Adrenal gland (tissue), 12 donors: ENCODE data around the gene RRAGA. TPM values are rescaled to one million over a fixed set of nuclear protein-coding genes. Genes with fewer than 3 reads are reported as not detected.
A peak's percentile ranks its signal among the peaks of the same experiment; 100 is the strongest.

ENCODE experiments used
- DNase-seq, 7 donors: peaks; one replicate each; pipeline ENCODE4 v3.0.0-alpha.2; 2019 to 2020
- H3K27ac ChIP-seq, 5 donors: fragments of 200-600 bp; sonication (generic) in 4 of 5; 1 replicate in 3 of 5; 2 replicates in 2 of 5; pipeline versions ENCODE4 v1.5.1 to v1.8.0; 2016 to 2020; ENCODE audit warnings: mild to moderate bottlenecking in 1 of 5
- H3K27me3 ChIP-seq: fragments of 200-600 bp; 2 replicates; pipeline ENCODE4 v1.8.0; 2021
- H3K36me3 ChIP-seq, 2 donors: fragments of 200-600 bp; replicated peaks in 1 of 2; 1 replicate in 1 of 2; 2 replicates in 1 of 2; pipeline versions ENCODE4 v1.5.1 to v1.8.0; 2018 to 2022
- H3K4me1 ChIP-seq, 2 donors: fragments of 200-600 bp; replicated peaks in 1 of 2; 1 replicate in 1 of 2; 2 replicates in 1 of 2; pipeline versions ENCODE4 v1.5.1 to v1.8.0; 2018 to 2021
- H3K4me3 ChIP-seq, 4 donors: fragments of 200-600 bp; sonication (generic) in 3 of 4; one replicate each; pipeline ENCODE4 v1.5.1; 2016 to 2018
- H3K9me3 ChIP-seq, 3 donors: fragments of 200-600 bp; sonication (generic) in 1 of 3; replicated peaks in 1 of 3; 1 replicate in 2 of 3; 2 replicates in 1 of 3; pipeline versions ENCODE4 v1.5.1 to v1.8.0; 2016 to 2021
- POLR2A ChIP-seq, 2 donors: fragments of 450-650 bp; IDR thresholded peaks; one replicate each; pipeline ENCODE4 v1.6.1; 2017; ENCODE audit warnings: antibody characterized with exemption in 2 of 2, mild to moderate bottlenecking in 2 of 2, moderate library complexity in 1 of 2
- WGBS, 4 donors: extraction: QIAGEN DNeasy Blood & Tissue Kit in 2 of 4; methylation state at CpG; one replicate each; pipeline versions ENCODE4 v1.1.5 to v1.1.7; 2013 to 2017; 5-methylcytosine and 5-hydroxymethylcytosine counted together
- intact Hi-C, 2 donors: fragments of 100-400 bp; cut with DNase I; formaldehyde crosslinking; loops; one replicate each; pipeline versions ENCODE4 v1.14.1 to v1.15.0; 2022 to 2023
- polyA plus RNA-seq, 3 donors: library from polyadenylated mRNA; stranded (reverse); fragments of 200-250 nt in 2 of 3; fragments of 350-450 nt in 1 of 3; fragmentation: Illumina TruSeq in 1 of 3; extraction: RNeasy Lipid Tissue Mini Kit (QIAGEN cat#74804) in 1 of 3; gene quantifications; one replicate each; pipeline ENCODE4 v1.2.3, GENCODE V29; 2013 to 2014
- total RNA-seq, 9 donors: library from RNA; depleted of rRNA in 4 of 9; stranded (reverse); fragments of >200 nt in 4 of 9; fragments of 120-200 nt in 1 of 9; fragmentation: NEBNext Ultra II Directional in 1 of 9; extraction: Animal tissue kit (Norgen Biotek cat#: 25700) in 1 of 9; gene quantifications; one replicate each; pipeline versions ENCODE4 v1.1.0 to v1.2.4, GENCODE V29; 2013 to 2023
- TF ChIP-seq, protein P1 (sequence below), 6 experiments: fragments of 450-650 bp in 4 of 6; fragments of 200-600 bp in 2 of 6; sonication (generic) in 1 of 6; IDR thresholded peaks; 1 replicate in 5 of 6; 2 replicates in 1 of 6; pipeline versions ENCODE4 v1.5.1 to v1.8.0; 2016 to 2021; ENCODE audit warnings: antibody characterized with exemption in 6 of 6, mild to moderate bottlenecking in 2 of 6, moderate library complexity in 1 of 6
- donor health status: healthy with polysubstance abuse.
- donor health status: Bipolar disorder and iron deficiency.
- donor health status: DM: yes; HTN: yes; CAD: no.
- donor health status: DM: no; HTN: no; CAD: no.
- donor health status: DM: no; HTN: no; CAD: no.
- donor health status: DM: yes; HTN: yes; CAD: no.

RRAGA gene
- total and polyA plus RNA-seq, 12 donors, result 29.5 to 115 (median 72.6) TPM

DNA sequence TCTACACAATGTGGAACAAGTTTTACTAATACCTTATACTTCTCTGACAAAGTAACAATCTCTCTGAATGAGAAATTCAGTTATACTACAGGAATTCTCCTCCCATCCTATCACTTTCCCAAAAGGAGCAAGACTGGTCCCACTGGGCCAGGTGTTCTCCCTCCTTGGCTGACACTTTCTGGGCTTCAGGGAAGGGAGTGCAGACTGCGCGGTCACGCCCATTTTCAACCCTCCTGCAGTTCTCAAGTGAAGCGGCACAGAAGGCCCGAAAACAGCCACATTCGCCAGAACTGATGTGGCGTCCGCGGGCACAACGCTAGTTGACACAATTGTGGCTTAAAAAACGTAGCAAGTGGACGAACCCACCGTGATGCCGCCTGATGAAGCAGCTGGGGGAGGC is 16.8 kb upstream of the RRAGA start:
- no peak for DNase-seq
- TF ChIP-seq, protein P1, sequence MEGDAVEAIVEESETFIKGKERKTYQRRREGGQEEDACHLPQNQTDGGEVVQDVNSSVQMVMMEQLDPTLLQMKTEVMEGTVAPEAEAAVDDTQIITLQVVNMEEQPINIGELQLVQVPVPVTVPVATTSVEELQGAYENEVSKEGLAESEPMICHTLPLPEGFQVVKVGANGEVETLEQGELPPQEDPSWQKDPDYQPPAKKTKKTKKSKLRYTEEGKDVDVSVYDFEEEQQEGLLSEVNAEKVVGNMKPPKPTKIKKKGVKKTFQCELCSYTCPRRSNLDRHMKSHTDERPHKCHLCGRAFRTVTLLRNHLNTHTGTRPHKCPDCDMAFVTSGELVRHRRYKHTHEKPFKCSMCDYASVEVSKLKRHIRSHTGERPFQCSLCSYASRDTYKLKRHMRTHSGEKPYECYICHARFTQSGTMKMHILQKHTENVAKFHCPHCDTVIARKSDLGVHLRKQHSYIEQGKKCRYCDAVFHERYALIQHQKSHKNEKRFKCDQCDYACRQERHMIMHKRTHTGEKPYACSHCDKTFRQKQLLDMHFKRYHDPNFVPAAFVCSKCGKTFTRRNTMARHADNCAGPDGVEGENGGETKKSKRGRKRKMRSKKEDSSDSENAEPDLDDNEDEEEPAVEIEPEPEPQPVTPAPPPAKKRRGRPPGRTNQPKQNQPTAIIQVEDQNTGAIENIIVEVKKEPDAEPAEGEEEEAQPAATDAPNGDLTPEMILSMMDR (IDR thresholded peaks at IDR 0.05), result no peak
- no peak for TF ChIP-seq POLR2A (IDR thresholded peaks at IDR 0.05)
- H3K4me1 ChIP-seq, result peaks cover 0 to 4% of the 10 kb centered on the region in 2 donors
- H3K36me3 ChIP-seq, result no peaks in the 10 kb centered on the region
- H3K4me3 ChIP-seq, result no peak overlapping the region
- H3K27me3 ChIP-seq, result peaks cover 3% of the 10 kb centered on the region
- H3K9me3 ChIP-seq, result no peaks in the 10 kb centered on the region
- 73 to 88% (median 83%) methylated on average over 9 to 14 of the region's 14 CpGs for WGBS, 4 donors
- intact Hi-C loops, result no loop called here
- no peak overlapping the region for H3K27ac ChIP-seq

DNA sequence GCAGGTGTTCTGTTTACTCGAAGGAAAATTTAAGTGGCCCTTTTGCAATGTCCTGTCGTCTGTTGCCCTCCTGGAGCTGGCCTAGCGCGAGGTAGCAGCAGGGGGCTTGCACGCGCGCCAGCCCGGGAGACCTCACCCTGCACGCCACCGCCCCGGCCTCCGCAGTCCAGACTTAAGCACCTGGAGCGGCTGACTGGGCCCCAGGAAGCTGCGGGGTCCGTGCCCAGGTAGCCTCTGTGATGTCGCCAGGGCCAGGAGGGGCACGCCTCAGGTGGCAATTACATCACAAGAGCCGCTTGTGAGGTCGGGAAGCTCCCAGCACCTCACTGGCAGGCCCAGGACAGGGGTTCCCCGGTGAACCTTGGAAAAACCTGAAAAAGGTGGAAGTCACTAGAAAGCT is 16.2 kb upstream of the RRAGA start, which contains the start of gene SAXO1:
SAXO1 (minus strand) TSS at position 195 of the 400 bp plus-strand sequence. CDS start 301 bp downstream, outside the sequence.
- intact Hi-C loops, result no loop called here
- H3K4me1 ChIP-seq, result peaks cover 0 to 4% of the 10 kb centered on the region in 2 donors
- no peak within 1 kb of the TSS for H3K27ac ChIP-seq
- peaks cover 3% of the 10 kb centered on the region for H3K27me3 ChIP-seq
- H3K4me3 ChIP-seq, result no peak within 1 kb of the TSS
- TF ChIP-seq POLR2A (IDR thresholded peaks at IDR 0.05), result no peak
- TF ChIP-seq, protein P1 (IDR thresholded peaks at IDR 0.05), result no peak
- H3K36me3 ChIP-seq, result no peaks in the 10 kb centered on the region
- 81 to 89% (median 88%) methylated on average over 14 to 20 of the region's 20 CpGs for WGBS, 4 donors
- no peak for DNase-seq
- no peaks in the 10 kb centered on the region for H3K9me3 ChIP-seq

DNA sequence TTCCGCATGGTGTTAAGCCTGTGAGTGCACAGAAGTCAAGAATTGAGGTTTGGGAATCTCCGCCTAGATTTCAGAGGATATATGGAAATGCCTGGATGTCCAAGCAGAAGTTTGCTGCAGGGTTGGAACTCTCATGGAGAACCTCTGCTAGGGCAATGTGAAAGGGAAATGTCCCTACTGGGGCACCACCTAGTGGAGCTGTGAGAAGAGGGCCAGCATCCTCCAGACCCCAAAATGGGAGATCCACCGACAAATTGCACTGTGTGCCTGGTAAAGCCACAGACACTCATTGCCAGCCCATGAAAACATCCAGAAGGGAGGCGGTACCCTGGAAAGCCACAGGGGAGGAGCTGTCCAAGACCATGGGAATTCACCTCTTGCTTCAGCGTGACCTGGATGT is 12.6 kb upstream of the RRAGA start:
- WGBS, 4 donors, result 92 to 99% (median 95%) methylated on average over 4 to 5 of the region's 5 CpGs
- TF ChIP-seq, protein P1 (IDR thresholded peaks at IDR 0.05), result no peak
- TF ChIP-seq POLR2A (IDR thresholded peaks at IDR 0.05), result no peak
- Histone ChIP-seq H3K27ac (no peak overlapping the region), H3K36me3 (no peaks in the 10 kb centered on the region), H3K9me3 (no peaks in the 10 kb centered on the region), H3K4me3 (no peak overlapping the region), H3K27me3 (no peaks in the 10 kb centered on the region), H3K4me1 (no peaks in the 10 kb centered on the region)
- intact Hi-C loops, result no loop called here
- no peak for DNase-seq

DNA sequence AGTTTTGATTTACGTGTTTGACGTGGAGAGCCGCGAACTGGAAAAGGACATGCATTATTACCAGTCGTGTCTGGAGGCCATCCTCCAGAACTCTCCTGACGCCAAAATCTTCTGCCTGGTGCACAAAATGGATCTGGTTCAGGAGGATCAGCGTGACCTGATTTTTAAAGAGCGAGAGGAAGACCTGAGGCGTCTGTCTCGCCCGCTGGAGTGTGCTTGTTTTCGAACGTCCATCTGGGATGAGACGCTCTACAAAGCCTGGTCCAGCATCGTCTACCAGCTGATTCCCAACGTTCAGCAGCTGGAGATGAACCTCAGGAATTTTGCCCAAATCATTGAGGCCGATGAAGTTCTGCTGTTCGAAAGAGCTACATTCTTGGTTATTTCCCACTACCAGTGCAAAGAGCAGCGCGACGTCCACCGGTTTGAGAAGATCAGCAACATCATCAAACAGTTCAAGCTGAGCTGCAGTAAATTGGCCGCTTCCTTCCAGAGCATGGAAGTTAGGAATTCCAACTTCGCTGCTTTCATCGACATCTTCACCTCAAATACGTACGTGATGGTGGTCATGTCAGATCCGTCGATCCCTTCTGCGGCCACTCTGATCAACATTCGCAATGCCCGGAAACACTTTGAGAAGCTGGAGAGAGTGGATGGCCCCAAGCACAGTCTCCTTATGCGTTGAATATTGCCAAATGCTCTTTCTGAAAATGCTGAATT is 850 bp downstream of the RRAGA start:
- WGBS, 4 donors, result 5 to 16% (median 10%) methylated on average over 23 to 33 of the region's 33 CpGs
- no peak for TF ChIP-seq POLR2A (IDR thresholded peaks at IDR 0.05)
- TF ChIP-seq, protein P1 (IDR thresholded peaks at IDR 0.05), result no peak
- intact Hi-C loops, result loop anchor here in 1 of 2 donors (10.0 kb wide), 1 partner anchor 125 kb away; no protein-coding TSS in a partner anchor
- Histone ChIP-seq H3K9me3 (no peaks in the 10 kb centered on the region), H3K4me1 (peaks cover 10 to 26% of the 10 kb centered on the region in 2 donors), H3K27ac (peak overlapping the region; percentile 90 to 98 (median 95)), H3K27me3 (no peaks in the 10 kb centered on the region), H3K36me3 (no peaks in the 10 kb centered on the region), H3K4me3 (peak overlapping the region; percentile 76 to 88 (median 81))
- DNase-seq, result peak in 2 of 7 donors; percentile 14 to 37
